Fibroblast of villous mesenchyme (primary cell): ENCODE data around the gene FAIM2. TPM values are rescaled to one million over a fixed set of nuclear protein-coding genes. Genes with fewer than 3 reads are reported as not detected.
"Not testable (repeated sequence)": the region's sequence is repeated elsewhere in the genome, so short reads cannot be mapped to it uniquely, and the experiment has no call there.

Experiments used
- DNase-seq: peaks from one replicate; pipeline ENCODE4 v3.0.0-alpha.2; 2010; ENCODE audit warnings: low read depth
- H3K4me3 ChIP-seq: 2 replicates; pipeline ENCODE4 v1.5.1; 2011; ENCODE audit warnings: low read depth, mild to moderate bottlenecking, low read length
- CTCF ChIP-seq: IDR thresholded peaks from 2 replicates; pipeline ENCODE4 v1.5.1; 2012; ENCODE audit warnings: low read depth, mild to moderate bottlenecking, low read length; ENCODE audit not compliant: insufficient read depth
- total RNA-seq: library from RNA; depleted of rRNA; stranded (reverse); fragments of >200 nt; gene quantifications from 2 replicates; pipeline ENCODE4 v1.2.3, GENCODE V29; 2012

FAIM2 gene
- total RNA-seq, 1 donor, result 3.0 TPM

GRCh38 chr12:49865109-49865781, 38.5 kb downstream of the FAIM2 start:
- H3K4me3 ChIP-seq, result no peak overlapping the region
- TF ChIP-seq CTCF, result no peak
- DNase-seq, result no peak

GRCh38 chr12:49864798-49865090, 39.0 kb downstream of the FAIM2 start:
- no peak overlapping the region for H3K4me3 ChIP-seq
- no peak for TF ChIP-seq CTCF
- no peak for DNase-seq

- H3K4me3 ChIP-seq, result no peak overlapping the region
- DNase-seq, result no peak
- TF ChIP-seq CTCF, result no peak
Measured at GRCh38 chr12:49863946-49864797, 39.5 kb downstream of the FAIM2 start.

GRCh38 chr12:49860921-49861320, 42.8 kb downstream of the FAIM2 start:
- not testable (repeated sequence) for H3K4me3 ChIP-seq

GRCh38 chr12:49855890-49856289, 47.8 kb downstream of the FAIM2 start:
- DNase-seq, H3K4me3 ChIP-seq: not testable (repeated sequence)

More at GRCh38 chr12:49860921-49861320, 42.8 kb downstream of the FAIM2 start:
- not testable (repeated sequence) for DNase-seq

GRCh38 chr12:49854976-49855375, 48.7 kb downstream of the FAIM2 start:
- H3K4me3 ChIP-seq, result no peak overlapping the region
- TF ChIP-seq CTCF, result no peak
- DNase-seq, result no peak

- no peak for TF ChIP-seq CTCF
- DNase-seq, result no peak
- no peak overlapping the region for H3K4me3 ChIP-seq
Measured at GRCh38 chr12:49853671-49854070, 50.0 kb downstream of the FAIM2 start.

- no peak for TF ChIP-seq CTCF
- DNase-seq, result no peak
- H3K4me3 ChIP-seq, result no peak overlapping the region
Measured at GRCh38 chr12:49847161-49847560, 56.5 kb downstream of the FAIM2 start.
